Right lobe of liver (tissue), 6 donors: ENCODE measurements around the gene PHLDB2. TPM values are rescaled to one million over a fixed set of nuclear protein-coding genes. Genes with fewer than 3 reads are reported as not detected.

Experiments used
- ATAC-seq, 4 donors: fragments of 200-7000 bp; cut with Tn5 transposase; one replicate each; pipeline ENCODE4 v1.9.1; 2020; ENCODE audit warnings: mild to moderate bottlenecking in 4 of 4, moderate library complexity in 4 of 4
- DNase-seq, 3 donors: peaks; one replicate each; pipeline ENCODE4 v3.0.0-alpha.2; 2020
- H3K27ac ChIP-seq, 3 donors: fragments of 200-600 bp; one replicate each; pipeline ENCODE4 v1.8.0; 2022
- H3K27me3 ChIP-seq, 2 donors: fragments of 200-600 bp; one replicate each; pipeline ENCODE4 v1.8.0; 2022
- H3K36me3 ChIP-seq, 4 donors: fragments of 200-600 bp; sonication (generic) in 1 of 4; one replicate each; pipeline versions ENCODE4 v1.5.1 to v1.8.0; 2017 to 2022; ENCODE audit warnings: control low read depth in 1 of 4
- H3K4me1 ChIP-seq, 4 donors: fragments of 200-600 bp; sonication (generic) in 1 of 4; one replicate each; pipeline versions ENCODE4 v1.5.1 to v1.8.0; 2017 to 2022; ENCODE audit warnings: control low read depth in 1 of 4
- H3K4me3 ChIP-seq, 3 donors: fragments of 200-600 bp; one replicate each; pipeline ENCODE4 v1.8.0; 2022
- H3K9me3 ChIP-seq, 4 donors: fragments of 200-600 bp; sonication (generic) in 1 of 4; one replicate each; pipeline versions ENCODE4 v1.5.1 to v1.8.0; 2017 to 2022; ENCODE audit warnings: control low read depth in 1 of 4
- CTCF ChIP-seq, 4 donors: fragments of 200-600 bp in 3 of 4; fragments of 450-650 bp in 1 of 4; IDR thresholded peaks; one replicate each; pipeline versions ENCODE4 v1.5.1 to v1.8.0; 2016 to 2022; ENCODE audit warnings: antibody characterized with exemption in 4 of 4, mild to moderate bottlenecking in 2 of 4
- POLR2A ChIP-seq: fragments of 450-650 bp; IDR thresholded peaks from one replicate; pipeline ENCODE4 v1.6.1; 2017; ENCODE audit warnings: antibody characterized with exemption, mild to moderate bottlenecking
- WGBS: methylation state at CpG from one replicate; pipeline ENCODE4 v1.1.6; 2018; ENCODE audit warnings: low coverage, low lambda C conversion rate; ENCODE audit not compliant: insufficient coverage; ENCODE audit errors: missing lambda C conversion rate; 5-methylcytosine and 5-hydroxymethylcytosine counted together
- intact Hi-C, 2 donors: fragments of 100-400 bp; cut with DNase I; formaldehyde crosslinking; loops; one replicate each; pipeline versions ENCODE4 v1.11.2 to v1.14.1; 2022
- total RNA-seq, 6 experiments: library from RNA; depleted of rRNA in 2 of 6; stranded (reverse); fragments of >200 nt in 2 of 6; fragmentation: NEBNext Ultra II Directional in 3 of 6; extraction: Animal tissue kit (Norgen Biotek cat#: 25700) in 3 of 6; gene quantifications; one replicate each; pipeline versions ENCODE4 v1.1.0 to v1.2.4, GENCODE V29; 2016 to 2023
- donor health status: DM: no; HTN: yes; CAD: no.
- donor health status: DM: no; HTN: no; CAD: no.
- donor health status: DM: no; HTN: no; CAD: no.
- donor health status: DM: no; HTN: yes; CAD: no.
- donor health status: DM: no; HTN: yes; CAD: no.

PHLDB2 gene
- total RNA-seq, 6 experiments from 2014 or later: 21.9 to 40.6 (median 31.2) TPM

- 67% methylated on average over 1 of the region's 1 CpG for WGBS
- H3K4me3 ChIP-seq: no peak overlapping the region
- no peaks in the 10 kb centered on the region for H3K4me1 ChIP-seq
- intact Hi-C loops: no loop called here
- H3K27ac ChIP-seq: no peak overlapping the region
- peak in 1 of 4 donors; percentile 14 for ATAC-seq
- H3K9me3 ChIP-seq: no peaks in the 10 kb centered on the region
- H3K36me3 ChIP-seq: no peaks in the 10 kb centered on the region
- TF ChIP-seq POLR2A: no peak
- no peak for TF ChIP-seq CTCF (IDR thresholded peaks at IDR 0.05)
- no peak for DNase-seq
- H3K27me3 ChIP-seq: no peaks in the 10 kb centered on the region
Measured at GRCh38 chr3:111822804-111823203, 36.3 kb upstream of the PHLDB2 start.

DNA sequence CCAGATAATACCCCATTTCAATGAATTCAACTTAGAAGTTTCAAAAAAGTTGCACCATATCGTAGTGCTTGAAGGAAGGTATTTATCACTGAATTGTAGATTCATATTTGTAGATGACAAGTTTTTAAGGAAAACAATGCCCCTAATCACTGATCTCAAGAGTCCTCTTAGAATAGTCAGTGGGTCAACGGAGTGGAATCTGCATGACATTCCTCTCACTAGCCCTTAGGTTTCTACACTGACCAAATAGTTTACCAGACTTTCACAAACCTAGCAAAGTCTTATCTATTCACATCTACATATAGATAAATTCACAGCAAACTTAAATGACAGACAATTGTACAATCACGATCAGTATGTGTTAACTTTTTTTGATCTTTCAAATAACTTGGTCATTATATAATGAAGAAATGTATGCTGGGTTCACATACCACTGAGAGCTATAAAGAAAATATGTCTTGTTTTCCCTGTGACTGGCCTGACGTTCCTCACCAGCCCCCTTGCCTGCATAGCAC is 35.7 kb upstream of the PHLDB2 start:
- TF ChIP-seq POLR2A (no peak), CTCF (IDR thresholded peaks at IDR 0.05) (no peak)
- Histone ChIP-seq H3K27me3 (no peaks in the 10 kb centered on the region), H3K4me3 (no peak overlapping the region), H3K4me1 (no peaks in the 10 kb centered on the region), H3K9me3 (no peaks in the 10 kb centered on the region), H3K27ac (no peak overlapping the region), H3K36me3 (no peaks in the 10 kb centered on the region)
- no peak for DNase-seq
- ATAC-seq: no peak
- intact Hi-C loops: no loop called here
- WGBS: 98% methylated on average over 3 of the region's 4 CpGs

- DNase-seq: no peak
- Histone ChIP-seq H3K36me3 (no peaks in the 10 kb centered on the region), H3K4me1 (no peaks in the 10 kb centered on the region), H3K27me3 (no peaks in the 10 kb centered on the region), H3K9me3 (no peaks in the 10 kb centered on the region), H3K4me3 (no peak overlapping the region), H3K27ac (no peak overlapping the region)
- TF ChIP-seq POLR2A (no peak), CTCF (IDR thresholded peaks at IDR 0.05) (no peak)
- peak; percentile 40 to 57 (median 44) for ATAC-seq
- 58% methylated on average over 4 of the region's 4 CpGs for WGBS
- intact Hi-C loops: no loop called here
Measured at GRCh38 chr3:111824351-111824750, 34.7 kb upstream of the PHLDB2 start.

- TF ChIP-seq POLR2A: no peak
- no peak for TF ChIP-seq CTCF (IDR thresholded peaks at IDR 0.05)
- Histone ChIP-seq H3K27me3 (no peaks in the 10 kb centered on the region), H3K9me3 (no peaks in the 10 kb centered on the region), H3K4me3 (no peak overlapping the region), H3K27ac (no peak overlapping the region), H3K36me3 (no peaks in the 10 kb centered on the region), H3K4me1 (no peaks in the 10 kb centered on the region)
- intact Hi-C loops: no loop called here
- ATAC-seq (peak in 3 of 4 donors; percentile 24 to 50 (median 46)), DNase-seq (no peak)
- 80% methylated on average over 1 of the region's 1 CpG for WGBS
Measured at GRCh38 chr3:111827871-111828270, 31.2 kb upstream of the PHLDB2 start.

- no peak overlapping the region for H3K27ac ChIP-seq
- no peak overlapping the region for H3K4me3 ChIP-seq
- no peaks in the 10 kb centered on the region for H3K36me3 ChIP-seq
- no peaks in the 10 kb centered on the region for H3K4me1 ChIP-seq
- WGBS: 84% methylated on average over 6 of the region's 6 CpGs
- no peaks in the 10 kb centered on the region for H3K9me3 ChIP-seq
- ATAC-seq (peak in 1 of 4 donors; percentile 14), DNase-seq (no peak)
- H3K27me3 ChIP-seq: no peaks in the 10 kb centered on the region
- intact Hi-C loops: no loop called here
- TF ChIP-seq CTCF (IDR thresholded peaks at IDR 0.05) (no peak), POLR2A (no peak)
Measured at GRCh38 chr3:111828530-111828929, 30.5 kb upstream of the PHLDB2 start.
